Chondrocyte (in vitro differentiated cells): Measurements from ENCODE around the gene RNASEH1. TPM values are rescaled to one million over a fixed set of nuclear protein-coding genes. Genes with fewer than 3 reads are reported as not detected.
A peak's percentile ranks its signal among the peaks of the same experiment; 100 is the strongest.
"Not testable (repeated sequence)": the region's sequence is repeated elsewhere in the genome, so short reads cannot be mapped to it uniquely, and the experiment has no call there.

Experiments used
- DNase-seq: peaks from one replicate; pipeline ENCODE4 v3.0.0; 2021; ENCODE audit warnings: mixed read lengths, low spot score
- H3K27ac Mint-ChIP-seq: one replicate; pipeline ENCODE4 v1.8.0; 2021; ENCODE audit warnings: mild to moderate bottlenecking, moderate library complexity, mixed read lengths; ENCODE audit not compliant: unreplicated experiment
- H3K27me3 Mint-ChIP-seq: 2 replicates; pipeline ENCODE4 v1.8.0; 2021; ENCODE audit warnings: low read depth, mixed read lengths
- H3K36me3 Mint-ChIP-seq: 2 replicates; pipeline ENCODE4 v1.8.0; 2021; ENCODE audit warnings: low read depth, mixed read lengths
- H3K4me1 Mint-ChIP-seq: 2 replicates; pipeline ENCODE4 v1.8.0; 2021; ENCODE audit warnings: low read depth, mild to moderate bottlenecking, mixed read lengths
- H3K4me3 Mint-ChIP-seq: one replicate; pipeline ENCODE4 v1.8.0; 2021; ENCODE audit warnings: mild to moderate bottlenecking, moderate library complexity, mixed read lengths; ENCODE audit not compliant: unreplicated experiment
- H3K9me3 Mint-ChIP-seq: 2 replicates; pipeline ENCODE4 v1.8.0; 2021; ENCODE audit warnings: low read depth, mixed read lengths
- CTCF ChIP-seq: fragments of 200-600 bp; sonication (generic); IDR thresholded peaks from 2 replicates; pipeline ENCODE4 v1.5.0; 2021; ENCODE audit warnings: antibody characterized with exemption, mild to moderate bottlenecking, moderate library complexity
- total RNA-seq: library from RNA; stranded (reverse); gene quantifications from 3 replicates; pipeline ENCODE4 v1.2.1, GENCODE V29; 2021

Gene RNASEH1
- total RNA-seq, 1 donor from 2014 or later, result 28.9 TPM

GRCh38 chr2:3584076-3584475, 25.9 kb upstream of the RNASEH1 start:
- no peak for DNase-seq
- no peak for TF ChIP-seq CTCF
- Mint-ChIP-seq H3K36me3 (peaks cover 26% of the 10 kb centered on the region), H3K27me3 (no peaks in the 10 kb centered on the region), H3K9me3 (no peaks in the 10 kb centered on the region), H3K27ac (peak overlapping the region; percentile 45), H3K4me1 (peaks cover 34% of the 10 kb centered on the region), H3K4me3 (no peak overlapping the region)

- no peaks in the 10 kb centered on the region for H3K9me3 Mint-ChIP-seq
- H3K4me1 Mint-ChIP-seq, result peaks cover 54% of the 10 kb centered on the region
- TF ChIP-seq CTCF, result no peak
- peaks cover 42% of the 10 kb centered on the region for H3K36me3 Mint-ChIP-seq
- DNase-seq, result peak; percentile 33
- H3K27me3 Mint-ChIP-seq, result no peaks in the 10 kb centered on the region
- no peak overlapping the region for H3K4me3 Mint-ChIP-seq
- peak overlapping the region; percentile 17 for H3K27ac Mint-ChIP-seq
These were observed 23.5 kb upstream of the RNASEH1 start for GRCh38 chr2:3581367-3582262.

GRCh38 chr2:3580449-3580848, 22.3 kb upstream of the RNASEH1 start:
- H3K27ac Mint-ChIP-seq, result no peak overlapping the region
- no peak overlapping the region for H3K4me3 Mint-ChIP-seq
- TF ChIP-seq CTCF, result no peak
- DNase-seq, result peak; percentile 39
- H3K4me1 Mint-ChIP-seq, result peaks cover 54% of the 10 kb centered on the region
- peaks cover 52% of the 10 kb centered on the region for H3K36me3 Mint-ChIP-seq
- H3K27me3 Mint-ChIP-seq, result no peaks in the 10 kb centered on the region
- H3K9me3 Mint-ChIP-seq, result no peaks in the 10 kb centered on the region

- Mint-ChIP-seq H3K9me3 (no peaks in the 10 kb centered on the region), H3K4me1 (peaks cover 49% of the 10 kb centered on the region), H3K36me3 (peaks cover 50% of the 10 kb centered on the region), H3K4me3 (no peak overlapping the region), H3K27ac (peak overlapping the region; percentile 13), H3K27me3 (no peaks in the 10 kb centered on the region)
- DNase-seq, result no peak
- no peak for TF ChIP-seq CTCF
These were observed 20.9 kb upstream of the RNASEH1 start for GRCh38 chr2:3578987-3579386.

GRCh38 chr2:3576263-3576630, 18.1 kb upstream of the RNASEH1 start:
- not testable (repeated sequence) for DNase-seq, H3K27me3 Mint-ChIP-seq, H3K9me3 Mint-ChIP-seq
- Mint-ChIP-seq H3K36me3 (peaks cover 41% of the 10 kb centered on the region), H3K27ac (peak overlapping the region; percentile 93), H3K4me3 (peak overlapping the region; percentile 95), H3K4me1 (peaks cover 49% of the 10 kb centered on the region)
